Sigmoid colon (tissue), 4 donors: ENCODE measurements around the gene PRMT1.

Source experiments
- CTCF ChIP-seq, 4 experiments: fragments of 450-650 bp in 3 of 4; fragments of 200-600 bp in 1 of 4; IDR thresholded peaks; one replicate each; pipeline ENCODE4 v1.5.1; 2016 to 2019; ENCODE audit warnings: antibody characterized with exemption in 4 of 4, mild to moderate bottlenecking in 3 of 4, moderate library complexity in 2 of 4
- EP300 ChIP-seq, 4 donors: sonication (generic); formaldehyde crosslinking; IDR thresholded peaks; one replicate each; pipeline ENCODE4 v1.6.1; 2017; ENCODE audit warnings: antibody characterized with exemption in 4 of 4
- POLR2A ChIP-seq, 2 donors: fragments of 450-650 bp; IDR thresholded peaks; one replicate each; pipeline ENCODE4 v1.6.1; 2016; ENCODE audit warnings: antibody characterized with exemption in 2 of 2, mild to moderate bottlenecking in 2 of 2, moderate library complexity in 2 of 2
- POLR2AphosphoS5 ChIP-seq, 4 donors: sonication (generic); formaldehyde crosslinking; IDR thresholded peaks; one replicate each; pipeline ENCODE4 v1.6.1; 2017; ENCODE audit warnings: antibody characterized with exemption in 4 of 4

- TF ChIP-seq CTCF (IDR thresholded peaks at IDR 0.05) (no peak), POLR2A (IDR thresholded peaks at IDR 0.05) (no peak), EP300 (IDR thresholded peaks at IDR 0.05) (no peak), POLR2AphosphoS5 (IDR thresholded peaks at IDR 0.05) (peak; percentile 51 to 76 (median 66))
These were observed 13.7 kb downstream of the PRMT1 start, which contains the start of gene CPT1C for GRCh38 chr19:49690656-49691242.
